ENCODE results near the gene WDR12.

WDR12 gene

GRCh38 chr2:202881570-202881969 lies 29.9 kb downstream of the WDR12 start:
- Histone ChIP-seq H3K27me3 (ENCODE audit: insufficient read depth, low read depth) (no peaks in the 10 kb centered on the region), H3K4me2 (no peak overlapping the region), H2AFZ (ENCODE audit: low read depth) (no peak overlapping the region), H3K4me1 (ENCODE audit: low read depth, poor library complexity, severe bottlenecking) (no peaks in the 10 kb centered on the region), H3K9ac (no peak overlapping the region), H3K36me3 (ENCODE audit: insufficient read depth) (peaks cover 12% of the 10 kb centered on the region; the same call in 1 of the 2 replicates), H4K20me1 (ENCODE audit: insufficient read depth) (no peaks in the 10 kb centered on the region), H3K79me2 (ENCODE audit: insufficient read depth, low read depth) (no peaks in the 10 kb centered on the region), H3K4me3 (IDR thresholded peaks at IDR 0.05; ENCODE audit: insufficient read depth, low read depth, low read length) (no peak overlapping the region), H3K27ac (no peak overlapping the region)
- TF ChIP-seq, protein P1, sequence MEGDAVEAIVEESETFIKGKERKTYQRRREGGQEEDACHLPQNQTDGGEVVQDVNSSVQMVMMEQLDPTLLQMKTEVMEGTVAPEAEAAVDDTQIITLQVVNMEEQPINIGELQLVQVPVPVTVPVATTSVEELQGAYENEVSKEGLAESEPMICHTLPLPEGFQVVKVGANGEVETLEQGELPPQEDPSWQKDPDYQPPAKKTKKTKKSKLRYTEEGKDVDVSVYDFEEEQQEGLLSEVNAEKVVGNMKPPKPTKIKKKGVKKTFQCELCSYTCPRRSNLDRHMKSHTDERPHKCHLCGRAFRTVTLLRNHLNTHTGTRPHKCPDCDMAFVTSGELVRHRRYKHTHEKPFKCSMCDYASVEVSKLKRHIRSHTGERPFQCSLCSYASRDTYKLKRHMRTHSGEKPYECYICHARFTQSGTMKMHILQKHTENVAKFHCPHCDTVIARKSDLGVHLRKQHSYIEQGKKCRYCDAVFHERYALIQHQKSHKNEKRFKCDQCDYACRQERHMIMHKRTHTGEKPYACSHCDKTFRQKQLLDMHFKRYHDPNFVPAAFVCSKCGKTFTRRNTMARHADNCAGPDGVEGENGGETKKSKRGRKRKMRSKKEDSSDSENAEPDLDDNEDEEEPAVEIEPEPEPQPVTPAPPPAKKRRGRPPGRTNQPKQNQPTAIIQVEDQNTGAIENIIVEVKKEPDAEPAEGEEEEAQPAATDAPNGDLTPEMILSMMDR (conservative IDR thresholded peaks at IDR 0.05; ENCODE audit: low read depth, low read length): no peak

- H3K27ac ChIP-seq: no peak overlapping the region
- TF ChIP-seq, protein P1 (conservative IDR thresholded peaks at IDR 0.05; ENCODE audit: low read depth, low read length): no peak
- no peaks in the 10 kb centered on the region for H3K27me3 ChIP-seq (ENCODE audit: insufficient read depth, low read depth)
- no peaks in the 10 kb centered on the region for H3K79me2 ChIP-seq (ENCODE audit: insufficient read depth, low read depth)
- H3K4me3 ChIP-seq (IDR thresholded peaks at IDR 0.05; ENCODE audit: insufficient read depth, low read depth, low read length): no peak overlapping the region
- H4K20me1 ChIP-seq (ENCODE audit: insufficient read depth): no peaks in the 10 kb centered on the region
- no peak overlapping the region for H2AFZ ChIP-seq (ENCODE audit: low read depth)
- no peak overlapping the region for H3K9ac ChIP-seq
- no peak overlapping the region for H3K4me2 ChIP-seq
- peaks cover 9% of the 10 kb centered on the region; the same call in 1 of the 2 replicates for H3K36me3 ChIP-seq (ENCODE audit: insufficient read depth)
- H3K4me1 ChIP-seq (ENCODE audit: low read depth, poor library complexity, severe bottlenecking): peaks cover 4% of the 10 kb centered on the region
Observed at GRCh38 chr2:202877699-202878098, 33.8 kb downstream of the WDR12 start.

- Histone ChIP-seq H4K20me1 (ENCODE audit: insufficient read depth) (no peaks in the 10 kb centered on the region), H3K9ac (peak within 1 kb of the TSS; percentile 83), H3K36me3 (ENCODE audit: insufficient read depth) (no peaks in the 10 kb centered on the region), H3K4me1 (ENCODE audit: low read depth, poor library complexity, severe bottlenecking) (peaks cover 19% of the 10 kb centered on the region), H2AFZ (ENCODE audit: low read depth) (peak within 1 kb of the TSS; percentile 100), H3K4me3 (IDR thresholded peaks at IDR 0.05; ENCODE audit: insufficient read depth, low read depth, low read length) (peak within 1 kb of the TSS; percentile 89), H3K4me2 (peak within 1 kb of the TSS; percentile 88), H3K27ac (peak within 1 kb of the TSS; percentile 71), H3K79me2 (ENCODE audit: insufficient read depth, low read depth) (no peaks in the 10 kb centered on the region), H3K27me3 (ENCODE audit: insufficient read depth, low read depth) (no peaks in the 10 kb centered on the region)
- TF ChIP-seq, protein P1 (conservative IDR thresholded peaks at IDR 0.05; ENCODE audit: low read depth, low read length): no peak
Observed at GRCh38 chr2:202871300-202872141, 40.0 kb downstream of the WDR12 start, which contains the start of gene ICA1L. Gene ICA1L, minus strand, starts transcription at chr2:202871766. Its CDS starts 42,757 bp downstream, at chr2:202829009.

DNA sequence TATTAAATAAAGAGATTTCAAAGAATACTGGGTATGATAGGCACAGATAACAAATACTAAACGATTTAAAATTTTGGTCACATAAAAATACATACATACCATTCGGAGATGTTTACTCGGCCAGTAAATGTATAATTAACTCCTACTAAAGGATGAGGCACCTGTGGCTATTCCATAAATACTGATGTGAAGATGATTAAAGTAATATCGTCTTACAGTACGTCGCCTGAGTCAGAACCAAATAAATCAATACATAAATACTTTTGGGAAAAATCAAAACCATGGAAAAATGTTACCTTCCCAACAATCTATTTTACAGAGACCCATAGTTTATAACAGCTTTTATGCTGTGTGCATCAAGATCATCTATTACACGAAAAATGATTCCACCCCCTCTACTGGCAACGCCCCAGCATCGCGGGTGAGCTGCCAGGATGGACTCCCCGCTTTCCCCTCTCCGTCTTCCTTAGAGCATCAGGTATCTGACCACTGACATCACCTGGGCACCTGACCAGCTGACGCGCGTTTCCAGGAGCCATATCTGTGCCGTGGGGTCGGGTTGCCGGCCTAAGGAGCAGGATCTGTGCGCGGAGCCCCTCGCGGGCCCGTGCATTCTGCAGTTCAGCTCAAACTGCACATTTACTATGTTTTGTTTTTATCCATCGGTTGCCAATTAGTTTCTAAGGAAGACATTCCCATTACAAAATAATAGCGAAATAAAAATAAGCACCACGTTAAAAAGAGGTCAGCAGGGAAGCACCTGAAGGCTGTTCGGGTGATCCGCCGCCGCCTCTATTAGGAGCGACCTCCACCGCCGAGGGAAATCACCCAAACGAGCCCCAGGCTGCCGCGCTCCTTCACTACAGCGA lies 40.8 kb downstream of the WDR12 start:
- H3K36me3 ChIP-seq (ENCODE audit: insufficient read depth): no peaks in the 10 kb centered on the region
- H3K27me3 ChIP-seq (ENCODE audit: insufficient read depth, low read depth): no peaks in the 10 kb centered on the region
- H2AFZ ChIP-seq (ENCODE audit: low read depth): peak overlapping the region; percentile 100
- H3K9ac ChIP-seq: peak overlapping the region; percentile 83
- TF ChIP-seq, protein P1 (conservative IDR thresholded peaks at IDR 0.05; ENCODE audit: low read depth, low read length): peak; percentile 80
- peak overlapping the region; percentile 89 for H3K4me3 ChIP-seq (IDR thresholded peaks at IDR 0.05; ENCODE audit: insufficient read depth, low read depth, low read length)
- H3K27ac ChIP-seq: peak overlapping the region; percentile 71
- no peaks in the 10 kb centered on the region for H4K20me1 ChIP-seq (ENCODE audit: insufficient read depth)
- peaks cover 19% of the 10 kb centered on the region for H3K4me1 ChIP-seq (ENCODE audit: low read depth, poor library complexity, severe bottlenecking)
- no peaks in the 10 kb centered on the region for H3K79me2 ChIP-seq (ENCODE audit: insufficient read depth, low read depth)
- H3K4me2 ChIP-seq: peak overlapping the region; percentile 88
